M059J (cell line): Measurements from ENCODE around the gene OTOS. TPM values are rescaled to one million over a fixed set of nuclear protein-coding genes. Genes with fewer than 3 reads are reported as not detected.

Source experiments
- DNase-seq: peaks from one replicate; pipeline ENCODE4 v3.0.0-alpha.2; 2012; ENCODE audit warnings: low read depth
- total RNA-seq: library from RNA; depleted of rRNA; stranded (reverse); fragments of >200 nt; shearing (Covaris generic); gene quantifications from 2 replicates; pipeline ENCODE4 v1.2.3, GENCODE V29; 2014

Gene OTOS
- total RNA-seq, 1 experiment from 2014 or later = not detected

- no peak for DNase-seq
Measured at GRCh38 chr2:240167588-240167880, 27.1 kb upstream of the OTOS start.

DNA sequence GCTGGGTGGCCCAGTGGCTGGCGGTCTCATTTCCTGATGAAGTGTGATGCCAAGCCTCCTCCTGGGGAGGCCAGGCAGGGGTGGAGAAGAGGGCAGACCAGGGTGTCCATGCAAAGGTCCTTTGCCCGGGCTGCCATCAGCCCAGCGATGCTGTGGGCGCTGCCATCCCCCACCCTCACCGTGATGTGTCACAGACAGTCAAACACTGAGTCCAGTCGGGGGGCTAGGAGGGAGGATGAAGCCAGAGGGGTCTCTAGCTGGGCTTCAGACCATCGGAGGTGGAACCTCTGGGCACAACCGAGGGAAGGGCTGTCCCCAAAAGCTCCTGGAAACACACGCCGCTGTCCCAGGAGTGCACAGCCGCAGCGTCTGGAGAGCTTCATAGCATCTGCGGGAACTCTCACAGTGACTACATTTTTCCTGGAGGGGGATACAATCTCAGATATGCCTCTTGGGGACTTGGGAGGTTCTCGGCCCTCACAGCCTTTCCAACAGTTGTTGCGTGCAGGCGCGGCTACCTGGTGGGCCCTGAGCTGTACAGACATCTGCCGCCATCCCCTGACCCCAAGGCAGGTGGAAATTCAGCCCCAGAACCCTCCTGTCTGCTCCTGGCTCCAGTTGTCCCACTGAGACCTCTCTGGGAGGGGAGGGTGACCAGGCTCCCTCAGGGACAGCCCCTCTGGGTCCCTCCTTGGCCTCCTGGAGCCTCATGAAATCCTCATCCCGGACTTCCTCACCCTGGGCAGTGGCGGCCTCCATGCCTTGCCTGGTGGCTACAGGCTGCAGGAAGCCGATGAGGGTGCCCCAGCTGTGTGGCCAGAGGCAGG, 26.5 kb upstream of the OTOS start:
- no peak for DNase-seq

DNA sequence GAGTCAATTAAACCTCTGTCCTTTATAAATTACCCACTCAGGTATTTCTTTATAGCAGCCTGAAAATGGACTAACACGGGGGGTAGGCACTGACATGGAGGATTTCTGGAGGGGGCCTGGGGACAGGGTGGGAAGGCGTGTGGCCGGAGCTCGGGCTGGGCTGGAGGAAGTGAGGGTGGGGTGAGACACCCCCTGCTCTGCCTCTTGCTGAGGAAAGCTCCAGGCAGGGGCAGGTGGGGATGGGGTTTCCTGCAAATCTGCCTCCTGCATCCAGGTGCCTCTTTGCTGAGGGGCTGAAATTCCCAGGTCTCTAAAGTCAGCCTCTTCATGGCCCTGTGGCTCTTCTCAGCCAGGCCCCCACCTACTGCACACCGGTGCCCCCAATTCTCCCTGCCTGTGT, 25.7 kb upstream of the OTOS start:
- DNase-seq = no peak

GRCh38 chr2:240165661-240166060, 25.2 kb upstream of the OTOS start:
- no peak for DNase-seq

GRCh38 chr2:240165034-240165433, 24.6 kb upstream of the OTOS start:
- no peak for DNase-seq

DNA sequence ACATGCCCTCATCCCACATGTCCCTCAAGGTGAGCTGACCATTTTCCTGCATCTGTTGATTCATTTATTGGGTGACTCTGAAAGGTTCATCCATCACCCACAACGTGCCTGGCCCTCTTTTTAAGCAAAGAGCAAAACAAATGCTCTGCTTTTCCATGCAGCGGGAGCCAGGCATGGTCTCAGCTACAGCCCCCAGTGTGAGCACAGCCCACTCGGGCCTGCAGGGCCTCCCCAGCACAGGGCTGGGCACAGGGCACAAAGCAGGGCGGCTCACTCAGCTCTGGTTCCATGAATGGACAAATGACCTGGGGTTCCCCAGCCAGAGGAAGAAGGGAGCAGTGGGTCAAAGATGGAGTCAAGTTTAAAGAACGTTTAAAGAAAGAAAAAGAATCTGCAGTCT, 24.1 kb upstream of the OTOS start:
- DNase-seq = no peak

- DNase-seq = no peak
Measured at GRCh38 chr2:240163844-240164574, 23.6 kb upstream of the OTOS start.

DNA sequence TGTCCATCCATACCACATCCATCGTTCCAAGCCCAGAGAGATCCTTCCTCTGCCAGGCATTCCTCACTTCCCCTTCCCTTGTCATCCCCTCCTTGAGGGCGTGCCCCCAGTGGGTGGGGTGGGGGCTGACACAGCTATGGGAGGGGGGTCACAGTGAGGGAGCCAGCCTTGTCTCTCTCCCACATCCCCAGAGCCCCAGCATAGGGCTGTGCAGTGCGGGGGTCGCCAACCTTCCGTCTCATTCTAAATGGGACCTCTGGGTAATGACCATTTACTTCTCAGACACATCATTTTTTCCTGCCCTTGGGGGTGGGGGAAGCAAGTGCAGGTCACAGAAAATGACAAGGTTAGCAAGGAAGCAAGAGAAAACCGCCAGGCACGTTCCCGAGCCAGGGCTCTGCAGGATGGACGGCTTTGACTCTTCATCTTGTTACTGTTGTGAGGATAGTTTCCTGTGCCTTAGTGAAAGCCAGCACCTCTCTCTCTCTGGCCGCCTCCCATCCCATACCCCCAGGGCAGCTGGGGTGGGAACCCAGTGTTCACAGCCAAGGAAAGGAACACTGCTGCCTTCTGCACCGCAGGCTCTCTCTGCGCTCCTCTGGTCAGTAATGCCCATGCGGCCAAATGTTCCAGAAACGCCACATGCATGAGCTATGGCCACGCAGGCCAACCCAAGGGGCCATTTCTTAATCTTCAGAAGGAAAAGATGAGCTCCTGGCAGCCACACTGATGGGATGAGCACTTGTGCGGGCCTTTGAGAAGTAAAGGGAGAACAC, 22.7 kb upstream of the OTOS start:
- no peak for DNase-seq

- DNase-seq = no peak
Measured at GRCh38 chr2:240162531-240162930, 22.1 kb upstream of the OTOS start.

GRCh38 chr2:240162032-240162431, 21.6 kb upstream of the OTOS start:
- no peak for DNase-seq

GRCh38 chr2:240161087-240161750, 20.8 kb upstream of the OTOS start:
- no peak for DNase-seq

- no peak for DNase-seq
Measured at GRCh38 chr2:240160291-240161086, 20.0 kb upstream of the OTOS start.

GRCh38 chr2:240159251-240159839, 18.9 kb upstream of the OTOS start:
- no peak for DNase-seq

- no peak for DNase-seq
Measured at GRCh38 chr2:240157147-240157470, 16.7 kb upstream of the OTOS start.

DNA sequence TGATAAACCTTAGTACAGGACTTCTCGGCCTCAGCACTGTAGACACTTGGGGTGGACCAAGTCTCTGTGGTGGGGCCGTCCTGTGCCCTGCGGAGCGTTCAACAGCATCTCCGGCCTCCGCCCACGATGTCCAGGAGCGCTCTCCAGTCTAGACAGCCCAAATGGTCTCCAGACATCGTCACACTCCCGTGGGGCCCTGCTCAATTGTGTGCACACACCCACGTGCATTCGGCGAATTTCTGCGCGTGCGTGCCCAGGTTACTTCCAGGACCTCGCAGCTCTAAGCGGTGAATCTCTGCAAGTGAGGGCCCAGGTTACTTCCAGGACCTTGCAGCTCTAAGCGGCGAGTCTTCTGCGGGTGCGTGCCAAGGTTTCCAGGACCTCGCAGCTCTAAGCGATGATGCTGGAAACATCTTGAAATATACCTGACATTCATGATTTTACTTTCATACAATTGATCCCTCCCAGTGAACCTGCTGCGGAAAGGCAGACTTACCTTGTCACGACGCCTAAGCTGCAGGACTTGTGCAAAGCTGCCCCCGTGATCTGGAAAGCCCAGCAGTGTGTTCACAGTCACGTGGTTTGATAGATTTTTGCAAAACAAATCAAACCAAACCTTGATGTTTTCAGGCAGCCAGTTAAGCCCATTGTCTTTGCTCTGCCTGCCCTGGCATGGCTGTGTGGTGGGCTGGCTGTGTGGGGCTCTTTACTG, 16.1 kb upstream of the OTOS start:
- no peak for DNase-seq

- DNase-seq = no peak
Measured at GRCh38 chr2:240155745-240156390, 15.4 kb upstream of the OTOS start.

DNA sequence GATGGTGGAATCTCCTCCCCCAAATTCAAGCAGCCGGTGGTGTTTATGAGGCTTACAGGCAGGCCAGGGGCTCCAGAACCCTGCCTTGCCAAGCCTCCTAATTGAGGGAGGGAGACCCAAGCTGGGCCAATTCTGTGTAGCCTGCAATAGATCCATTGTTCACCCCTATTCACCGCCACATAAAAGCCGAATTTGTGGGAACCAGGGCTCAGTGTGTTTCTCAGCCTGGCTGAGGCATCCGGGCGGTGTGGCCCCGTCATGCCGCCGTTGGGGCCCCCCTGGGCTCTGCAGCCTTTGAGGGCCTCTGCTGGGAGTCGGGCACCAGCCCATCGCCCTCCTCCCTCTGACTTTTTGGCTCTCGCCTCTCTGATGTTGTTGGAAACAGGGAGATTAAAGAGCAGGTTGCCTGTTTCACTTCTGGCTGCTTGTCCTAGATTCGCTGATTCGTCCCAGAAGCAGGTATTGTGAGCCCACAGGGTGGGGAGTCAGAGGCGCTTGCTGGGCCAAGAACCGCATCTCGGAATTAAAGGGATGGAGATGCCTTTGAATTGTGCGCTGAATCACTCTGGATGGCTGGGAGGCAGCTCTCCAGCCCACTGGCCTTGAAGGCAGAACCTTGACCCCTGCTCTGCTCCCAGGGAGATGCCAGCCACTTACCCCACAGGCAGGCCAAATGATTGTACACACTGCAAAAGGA, 14.7 kb upstream of the OTOS start:
- DNase-seq = no peak

GRCh38 chr2:240154606-240155005, 14.1 kb upstream of the OTOS start:
- no peak for DNase-seq

- no peak for DNase-seq
Measured at GRCh38 chr2:240153418-240153817, 13.0 kb upstream of the OTOS start.
